ENCODE data around the gene NKX6-2. TPM values are rescaled to one million over a fixed set of nuclear protein-coding genes. Genes with fewer than 3 reads are reported as not detected.

NKX6-2 gene
- polyA plus RNA-seq, 1 donor from 2014 or later: not detected

DNA sequence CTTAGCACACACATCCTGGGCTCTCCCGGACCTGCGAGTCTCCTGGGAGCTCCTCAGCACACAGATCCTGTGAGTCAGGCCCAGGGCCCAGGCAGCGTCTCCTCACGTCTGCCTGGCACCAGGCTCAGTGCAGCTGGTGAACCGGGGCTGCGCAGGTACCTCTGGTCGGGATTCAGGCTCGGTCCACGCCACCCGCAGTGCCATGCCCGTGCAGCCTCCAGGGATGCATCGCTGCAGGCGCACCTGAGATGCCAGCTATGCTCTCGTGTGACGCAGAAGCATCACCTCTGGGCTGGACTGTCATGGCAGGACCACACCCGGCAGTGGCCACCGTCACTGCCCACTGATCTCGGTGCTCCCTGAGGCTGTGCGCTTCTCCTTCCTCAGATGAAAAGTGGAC lies 52.0 kb downstream of the NKX6-2 start:
- Histone ChIP-seq H3K4me2 (ENCODE audit: low read length) (no peak overlapping the region), H3K27me3 (ENCODE audit: insufficient read depth, low read depth, low read length) (no peaks in the 10 kb centered on the region)

More for the DNA sequence above, 52.0 kb downstream of the NKX6-2 start:
- Histone ChIP-seq H3K79me2 (replicated peaks; ENCODE audit: insufficient read depth, low read length) (no peaks in the 10 kb centered on the region), H3K36me3 (ENCODE audit: insufficient read depth, low read length) (no peaks in the 10 kb centered on the region), H3K9ac (ENCODE audit: low read length) (no peak overlapping the region), H2AFZ (ENCODE audit: low read depth, low read length) (no peak overlapping the region), H3K9me3 (ENCODE audit: low read length) (no peaks in the 10 kb centered on the region), H3K4me3 (ENCODE audit: low read length) (no peak overlapping the region), H4K20me1 (ENCODE audit: insufficient read depth) (no peaks in the 10 kb centered on the region), H3K27ac (ENCODE audit: low read length) (no peak overlapping the region), H3F3A (ENCODE audit: insufficient read depth, low read length, poor library complexity, severe bottlenecking) (no peaks in the 10 kb centered on the region), H3K9me2 (ENCODE audit: insufficient read depth, low read length) (no peaks in the 10 kb centered on the region)
- TF ChIP-seq MXI1 (conservative IDR thresholded peaks at IDR 0.05; ENCODE audit: poor library complexity, severe bottlenecking) (no peak), RAD21 (conservative IDR thresholded peaks at IDR 0.05) (no peak)
- TF ChIP-seq, protein P1, sequence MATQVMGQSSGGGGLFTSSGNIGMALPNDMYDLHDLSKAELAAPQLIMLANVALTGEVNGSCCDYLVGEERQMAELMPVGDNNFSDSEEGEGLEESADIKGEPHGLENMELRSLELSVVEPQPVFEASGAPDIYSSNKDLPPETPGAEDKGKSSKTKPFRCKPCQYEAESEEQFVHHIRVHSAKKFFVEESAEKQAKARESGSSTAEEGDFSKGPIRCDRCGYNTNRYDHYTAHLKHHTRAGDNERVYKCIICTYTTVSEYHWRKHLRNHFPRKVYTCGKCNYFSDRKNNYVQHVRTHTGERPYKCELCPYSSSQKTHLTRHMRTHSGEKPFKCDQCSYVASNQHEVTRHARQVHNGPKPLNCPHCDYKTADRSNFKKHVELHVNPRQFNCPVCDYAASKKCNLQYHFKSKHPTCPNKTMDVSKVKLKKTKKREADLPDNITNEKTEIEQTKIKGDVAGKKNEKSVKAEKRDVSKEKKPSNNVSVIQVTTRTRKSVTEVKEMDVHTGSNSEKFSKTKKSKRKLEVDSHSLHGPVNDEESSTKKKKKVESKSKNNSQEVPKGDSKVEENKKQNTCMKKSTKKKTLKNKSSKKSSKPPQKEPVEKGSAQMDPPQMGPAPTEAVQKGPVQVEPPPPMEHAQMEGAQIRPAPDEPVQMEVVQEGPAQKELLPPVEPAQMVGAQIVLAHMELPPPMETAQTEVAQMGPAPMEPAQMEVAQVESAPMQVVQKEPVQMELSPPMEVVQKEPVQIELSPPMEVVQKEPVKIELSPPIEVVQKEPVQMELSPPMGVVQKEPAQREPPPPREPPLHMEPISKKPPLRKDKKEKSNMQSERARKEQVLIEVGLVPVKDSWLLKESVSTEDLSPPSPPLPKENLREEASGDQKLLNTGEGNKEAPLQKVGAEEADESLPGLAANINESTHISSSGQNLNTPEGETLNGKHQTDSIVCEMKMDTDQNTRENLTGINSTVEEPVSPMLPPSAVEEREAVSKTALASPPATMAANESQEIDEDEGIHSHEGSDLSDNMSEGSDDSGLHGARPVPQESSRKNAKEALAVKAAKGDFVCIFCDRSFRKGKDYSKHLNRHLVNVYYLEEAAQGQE (IDR thresholded peaks at IDR 0.05; ENCODE audit: borderline replicate concordance): no peak

Other genes with a start within 250 kb of the NKX6-2 start
- gene INPP5A, start 248.4 kb downstream of the NKX6-2 start, polyA plus RNA-seq: 44.5 and 48.8 TPM in 2 replicates
- gene CFAP46, start 156.4 kb upstream of the NKX6-2 start, polyA plus RNA-seq: 2.6 and 3.5 TPM in 2 replicates